C4-2B (cell line): ENCODE measurements around the gene HSD11B1L.
"Not testable (repeated sequence)": the region's sequence is repeated elsewhere in the genome, so short reads cannot be mapped to it uniquely, and the experiment has no call there.

Source experiments
- H3K27ac ChIP-seq: fragments of 450-650 bp; 2 replicates; pipeline ENCODE4 v1.5.1; 2017
- ZFX ChIP-seq: fragments of 450-650 bp; IDR thresholded peaks from 2 replicates; pipeline ENCODE4 v1.6.1; 2017
- TF ChIP-seq, protein P1 (sequence below): fragments of 450-650 bp; conservative IDR thresholded peaks from 2 replicates; pipeline ENCODE4 v1.5.1; 2017; ENCODE audit warnings: mild to moderate bottlenecking

HSD11B1L gene

DNA sequence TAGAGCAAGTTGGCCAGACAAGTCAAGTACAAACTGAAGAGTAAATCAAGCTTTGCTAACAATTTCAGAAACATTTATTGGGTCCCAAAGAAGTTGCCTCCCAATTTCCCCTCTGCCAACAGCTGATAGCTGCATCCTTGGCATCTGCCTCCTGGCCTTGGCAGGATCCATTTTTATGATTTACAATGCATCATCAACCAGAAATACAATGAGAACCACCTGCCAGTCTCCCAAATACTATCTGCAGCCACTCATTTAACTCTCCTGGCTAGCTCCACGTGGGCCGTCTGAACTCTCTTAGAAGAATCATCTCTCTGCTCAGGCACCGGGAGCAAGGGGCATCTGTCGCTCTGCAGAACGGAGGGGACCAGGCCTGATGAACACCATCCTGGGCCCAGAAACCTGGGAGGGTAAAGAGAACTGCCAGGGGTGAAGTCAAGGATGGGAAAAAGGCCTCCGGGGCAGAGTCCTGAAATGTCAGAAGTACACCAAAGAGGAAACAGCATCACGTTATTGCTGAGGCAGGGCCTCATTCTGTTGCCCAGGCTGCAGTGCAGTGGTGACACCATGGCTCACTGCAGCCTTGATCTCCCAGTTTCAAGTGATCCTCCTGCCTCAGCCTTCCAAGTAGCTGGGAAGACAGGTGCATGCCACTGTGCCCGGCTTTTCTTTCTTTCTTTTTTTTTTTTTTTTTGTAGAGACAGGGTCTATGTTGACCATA is 36.5 kb downstream of the HSD11B1L start:
- peak overlapping the region; percentile 84; the same call in 1 of the 2 replicates for H3K27ac ChIP-seq
- TF ChIP-seq, protein P1, sequence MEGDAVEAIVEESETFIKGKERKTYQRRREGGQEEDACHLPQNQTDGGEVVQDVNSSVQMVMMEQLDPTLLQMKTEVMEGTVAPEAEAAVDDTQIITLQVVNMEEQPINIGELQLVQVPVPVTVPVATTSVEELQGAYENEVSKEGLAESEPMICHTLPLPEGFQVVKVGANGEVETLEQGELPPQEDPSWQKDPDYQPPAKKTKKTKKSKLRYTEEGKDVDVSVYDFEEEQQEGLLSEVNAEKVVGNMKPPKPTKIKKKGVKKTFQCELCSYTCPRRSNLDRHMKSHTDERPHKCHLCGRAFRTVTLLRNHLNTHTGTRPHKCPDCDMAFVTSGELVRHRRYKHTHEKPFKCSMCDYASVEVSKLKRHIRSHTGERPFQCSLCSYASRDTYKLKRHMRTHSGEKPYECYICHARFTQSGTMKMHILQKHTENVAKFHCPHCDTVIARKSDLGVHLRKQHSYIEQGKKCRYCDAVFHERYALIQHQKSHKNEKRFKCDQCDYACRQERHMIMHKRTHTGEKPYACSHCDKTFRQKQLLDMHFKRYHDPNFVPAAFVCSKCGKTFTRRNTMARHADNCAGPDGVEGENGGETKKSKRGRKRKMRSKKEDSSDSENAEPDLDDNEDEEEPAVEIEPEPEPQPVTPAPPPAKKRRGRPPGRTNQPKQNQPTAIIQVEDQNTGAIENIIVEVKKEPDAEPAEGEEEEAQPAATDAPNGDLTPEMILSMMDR, result no peak
- no peak for TF ChIP-seq ZFX

DNA sequence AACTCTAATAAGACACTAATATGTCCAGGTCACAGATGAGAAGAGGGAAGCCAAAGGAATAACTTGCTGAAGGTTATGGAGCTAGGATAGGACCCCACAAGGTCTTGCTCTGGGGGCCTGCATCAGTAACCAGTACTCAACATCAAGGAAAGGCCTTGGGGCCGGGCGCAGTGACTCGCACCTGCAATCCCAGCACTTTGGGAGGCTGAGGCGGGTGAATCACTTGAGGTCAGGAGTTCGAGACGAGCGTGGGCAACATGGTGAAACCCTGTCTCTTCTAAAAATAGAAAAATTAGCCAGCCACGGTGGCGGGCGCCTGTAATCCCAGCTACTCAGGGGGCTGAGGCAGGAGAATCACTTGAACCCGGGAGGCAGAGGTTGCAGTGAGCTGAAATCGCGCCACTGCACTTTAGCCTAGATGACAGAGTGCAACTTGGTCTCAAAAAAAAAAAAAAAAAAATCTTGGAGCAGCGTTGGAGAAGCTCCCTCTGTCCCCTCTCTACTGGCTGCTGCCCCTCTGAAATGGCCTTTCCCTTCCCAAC is 37.3 kb downstream of the HSD11B1L start:
- peak overlapping the region; percentile 84 for H3K27ac ChIP-seq
- TF ChIP-seq ZFX, result no peak
- TF ChIP-seq, protein P1, result no peak

DNA sequence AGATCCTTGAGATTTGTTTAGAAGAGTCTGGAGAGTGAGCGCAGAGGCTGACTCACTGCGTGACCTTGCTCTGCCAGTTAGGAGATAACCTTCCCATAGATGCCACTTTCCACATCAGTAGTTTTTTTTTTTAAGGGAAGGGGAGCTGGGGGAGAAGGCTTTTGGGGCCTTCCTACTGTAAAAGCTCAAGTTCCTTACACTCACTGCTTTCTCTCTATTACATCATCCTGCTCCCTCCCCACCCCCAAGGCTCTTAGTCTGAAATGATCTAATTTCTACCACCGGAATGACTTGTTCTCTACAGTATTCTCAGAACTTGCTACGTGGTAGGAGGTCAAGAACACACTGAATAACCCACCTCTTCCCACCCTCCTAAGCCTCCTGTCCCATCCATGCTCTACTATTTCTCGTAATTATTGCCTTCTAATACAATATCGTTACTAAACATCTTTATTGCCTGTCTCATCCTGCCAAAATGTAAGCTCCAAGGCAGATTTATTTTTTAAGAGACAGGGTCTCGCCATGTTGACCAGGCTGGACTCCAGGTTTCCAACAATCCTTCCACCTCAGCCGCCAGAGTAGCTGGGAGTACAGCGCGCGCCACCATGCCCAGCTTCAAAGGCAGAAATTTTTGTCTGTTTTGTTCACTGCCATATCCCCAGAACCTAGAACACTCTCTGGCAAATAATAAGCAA is 37.9 kb downstream of the HSD11B1L start:
- H3K27ac ChIP-seq, result peak overlapping the region; percentile 84
- TF ChIP-seq, protein P1, result no peak
- no peak for TF ChIP-seq ZFX

DNA sequence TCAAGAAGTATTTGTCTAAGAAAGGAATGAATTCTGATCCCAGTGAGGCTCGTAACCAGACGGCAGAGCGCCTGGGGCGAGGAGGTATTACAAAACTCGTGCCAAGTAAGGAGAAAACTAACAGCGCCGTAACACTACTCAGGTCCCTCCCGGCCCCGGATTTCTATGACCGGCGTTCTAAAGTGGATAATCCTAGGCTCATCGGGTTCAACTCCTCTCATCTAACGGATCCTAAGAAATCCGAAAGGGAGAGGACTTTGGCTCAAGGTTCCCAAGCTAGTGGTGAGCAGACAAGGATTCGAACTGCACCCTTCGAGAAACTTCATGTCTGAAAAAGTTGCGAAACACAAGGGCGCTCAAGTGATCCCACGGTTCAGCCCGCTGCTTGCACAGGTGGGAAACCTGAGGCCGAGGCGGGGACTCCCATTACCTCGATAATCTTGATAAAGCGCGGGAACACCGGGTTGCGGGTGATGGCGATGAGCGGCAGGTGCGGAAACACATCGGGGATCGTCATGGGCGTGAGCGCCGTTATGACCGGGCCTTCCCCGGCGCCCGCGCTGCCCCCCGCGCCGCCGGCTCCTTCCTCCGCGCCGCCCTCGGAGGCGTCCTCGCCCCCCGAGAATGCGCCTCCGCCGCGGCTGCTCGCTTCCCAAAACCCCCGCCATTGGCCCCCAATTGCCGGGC is 38.6 kb downstream of the HSD11B1L start:
- TF ChIP-seq, protein P1, result no peak
- no peak; the same call in 1 of the 2 replicates for TF ChIP-seq ZFX
- peak overlapping the region; percentile 84 for H3K27ac ChIP-seq

DNA sequence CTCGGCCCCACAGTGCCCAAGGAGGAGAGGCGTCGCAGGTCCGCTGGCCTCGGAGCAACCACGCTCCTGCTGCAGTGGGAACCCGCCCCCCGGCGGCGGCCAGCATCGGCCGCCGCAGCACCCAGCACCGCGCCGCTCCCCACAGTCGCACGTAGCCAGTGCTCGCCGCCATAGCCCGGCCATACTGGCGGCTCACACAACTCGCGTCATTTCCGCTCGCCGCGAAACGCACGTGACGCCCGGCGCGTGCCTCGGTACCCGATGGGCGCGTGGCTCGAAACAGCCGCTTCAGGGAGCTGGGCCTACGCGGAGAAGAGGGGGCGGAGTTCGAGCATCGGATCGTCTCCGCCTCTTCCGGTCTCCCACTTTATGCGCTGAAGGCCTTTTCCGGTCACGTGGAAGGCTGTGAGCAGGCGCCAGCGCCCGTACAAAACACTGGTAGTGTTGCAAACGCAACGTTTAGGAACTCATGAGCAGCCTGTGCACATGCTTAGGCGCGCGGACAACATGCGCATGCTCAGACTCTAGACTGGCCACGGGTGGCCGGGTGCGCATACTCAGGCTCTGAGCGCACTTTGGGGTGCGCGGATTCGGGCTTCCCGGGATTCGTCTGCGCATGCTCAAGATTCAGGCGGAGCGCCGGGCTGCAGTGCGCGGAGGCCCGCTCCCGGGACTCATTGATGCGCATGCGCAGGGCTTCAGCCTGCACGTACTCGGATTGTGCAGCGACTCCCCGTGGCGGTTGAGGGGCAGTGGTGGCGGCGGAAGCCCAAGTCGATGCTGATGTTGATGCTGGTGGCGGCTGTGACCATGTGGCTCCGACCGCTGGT is 39.3 kb downstream of the HSD11B1L start, which contains the start of the genes CATSPERD and LONP1:
Gene CATSPERD, plus strand, starts transcription at position 677 of the 830 bp plus-strand sequence. Its CDS starts 101 bp downstream, at position 778.
Gene LONP1, minus strand, starts transcription at position 186 of the 830 bp plus-strand sequence. Its CDS starts 14 bp downstream, at position 172.
- H3K27ac ChIP-seq, result peak within 1 kb of the TSS; percentile 84
- TF ChIP-seq, protein P1, result peak; percentile 97
- TF ChIP-seq ZFX, result peak; percentile 52; the same call in 1 of the 2 replicates

DNA sequence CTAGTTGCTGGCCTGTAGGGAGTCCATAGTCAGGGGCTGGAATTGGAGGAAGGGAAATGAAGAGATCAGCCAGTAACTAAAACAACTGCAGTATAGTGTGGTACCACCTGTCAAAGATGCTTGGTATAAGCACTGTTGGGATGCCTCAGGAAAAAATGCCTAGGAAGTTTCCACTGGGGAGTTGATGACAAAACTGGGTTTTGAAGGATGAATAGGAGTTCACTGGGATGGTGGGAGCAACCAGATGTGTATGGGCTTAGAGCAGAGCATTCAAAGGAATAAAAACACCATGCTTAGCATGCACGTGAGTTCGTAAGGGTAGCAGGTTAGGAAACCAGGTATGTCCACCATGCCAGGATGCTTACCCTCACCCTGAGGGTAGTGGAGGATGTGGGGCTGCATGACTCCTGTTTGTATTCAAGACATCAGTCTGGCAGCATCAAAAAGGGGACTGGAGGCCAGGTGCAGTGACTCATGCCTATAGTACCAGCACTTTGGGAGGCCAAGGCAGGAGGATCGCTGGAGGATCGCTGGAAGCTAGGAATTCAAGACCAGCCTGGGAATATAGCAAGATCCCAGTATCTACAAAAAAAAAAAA is 46.7 kb downstream of the HSD11B1L start:
- TF ChIP-seq, protein P1, result no peak
- TF ChIP-seq ZFX, result no peak
- no peak overlapping the region for H3K27ac ChIP-seq

DNA sequence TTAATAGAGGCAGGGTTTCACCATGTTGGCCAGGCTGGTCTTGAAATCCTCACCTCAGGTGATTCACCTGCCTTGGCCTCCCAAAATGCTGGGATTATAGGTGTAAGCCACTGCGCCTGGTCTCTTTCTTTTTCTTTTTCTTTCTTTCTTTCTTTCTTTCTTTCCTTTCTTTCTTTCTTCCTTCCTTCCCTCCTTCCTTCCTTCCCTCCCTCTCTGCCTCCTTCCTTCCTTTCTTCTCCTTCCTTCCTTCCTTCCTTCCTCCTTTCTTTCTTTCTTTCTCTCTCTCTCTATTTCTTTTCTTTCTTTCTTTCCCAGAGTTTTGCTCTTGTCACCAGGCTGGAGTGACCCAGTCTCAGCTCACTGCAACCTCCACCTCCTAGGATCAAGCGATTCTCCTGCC is 52.3 kb downstream of the HSD11B1L start:
- not testable (repeated sequence) for H3K27ac ChIP-seq
